Measurements from ENCODE around the gene LSS. TPM values are rescaled to one million over a fixed set of nuclear protein-coding genes. Genes with fewer than 3 reads are reported as not detected.

Gene LSS
- total and polyA plus RNA-seq, 2 donors (not counting 3 experiments of a cell fraction or from before 2014, with no cell fraction given): 120 to 141 TPM

GRCh38 chr21:46155514-46156377, 72.8 kb downstream of the LSS start, which contains the start of gene FTCD:
FTCD (minus strand) TSS chr21:46155579; CDS start chr21:46155523, 56 bp downstream.
- Histone ChIP-seq H2AFZ (ENCODE audit: low read depth, low read length) (no peak within 1 kb of the TSS), H4K20me1 (replicated peaks; ENCODE audit: control insufficient read depth, extremely low read depth, insufficient read depth, low read length) (no peaks in the 10 kb centered on the region), H3K4me3 (replicated peaks in 1 of 3; ENCODE audit: insufficient read depth in 1 of 3, low read depth in 1 of 3, low read length in 3 of 3) (no peak within 1 kb of the TSS), H3K9ac (replicated peaks; ENCODE audit: extremely low read depth, insufficient read depth, low read length) (no peak within 1 kb of the TSS), H3K79me2 (ENCODE audit: control insufficient read depth, insufficient read depth, low read length) (no peaks in the 10 kb centered on the region), H3K4me2 (ENCODE audit: insufficient read depth, low read length) (no peak within 1 kb of the TSS), H3K9me1 (replicated peaks; ENCODE audit: control insufficient read depth, extremely low read depth, insufficient read depth, low read length) (no peaks in the 10 kb centered on the region), H3K36me3 (ENCODE audit: control insufficient read depth in 2 of 2, extremely low read depth in 1 of 2, insufficient read depth in 2 of 2, low read length in 2 of 2) (no peaks in the 10 kb centered on the region), H3K9me3 (replicated peaks; ENCODE audit: control insufficient read depth, insufficient read depth, low read length) (no peaks in the 10 kb centered on the region), H3K27me3 (ENCODE audit: control insufficient read depth in 2 of 2, insufficient read depth in 2 of 2, low read length in 2 of 2) (no peaks in the 10 kb centered on the region), H3K27ac (ENCODE audit: insufficient read depth, low read depth, low read length) (no peak within 1 kb of the TSS), H3K4me1 (ENCODE audit: control insufficient read depth, extremely low read depth, insufficient read depth, low read length) (no peaks in the 10 kb centered on the region)
- BruUV-seq (replicated peaks): no TSS peak
- POLR2A ChIA-PET: no interaction called here
- dilution Hi-C loops (cut with MboI; ENCODE audit: extremely low pct_ligation_motif_present, low sequenced_read_pairs): no loop called here
- intact Hi-C loops (cut with micrococcal nuclease): no loop called here
- TF ChIP-seq GATA2 (IDR thresholded peaks at IDR 0.05; ENCODE audit: insufficient read depth, insufficient read length, low read depth, low read length) (no peak), FOS (IDR thresholded peaks at IDR 0.05; ENCODE audit: borderline replicate concordance, insufficient read depth, low read length) (no peak), POLR2A (IDR thresholded peaks at IDR 0.05; ENCODE audit: low read depth, low read length) (no peak), MAX (IDR thresholded peaks at IDR 0.05; ENCODE audit: insufficient read depth, insufficient read length) (no peak), JUN (IDR thresholded peaks at IDR 0.05; ENCODE audit: borderline replicate concordance, insufficient read depth, insufficient read length, low read depth) (no peak), CTCF (IDR thresholded peaks at IDR 0.05; ENCODE audit: extremely low read depth in 1 of 2, insufficient read depth in 1 of 2, low read depth in 1 of 2, low read length in 2 of 2) (no peak), POLR2AphosphoS5 (IDR thresholded peaks at IDR 0.05; ENCODE audit: insufficient read depth, low read depth, low read length) (no peak), EZH2 (IDR thresholded peaks at IDR 0.05; ENCODE audit: borderline replicate concordance, low read depth, low read length, severe bottlenecking) (no peak), MYC (IDR thresholded peaks at IDR 0.05; ENCODE audit: low read depth, low read length) (no peak)
- DNase-seq (ENCODE audit: low read depth, low spot score) (no peak), FAIRE-seq (no peak)
- CTCF ChIA-PET: interaction anchor here (4.0 kb wide), 1 partner anchor 13 kb away, joined by 39 read pairs; no protein-coding TSS in a partner anchor

All from endothelial cell of umbilical vein (primary cell).